GM21381 (cell line): Measurements from ENCODE around the gene CNOT4.
"Not testable (repeated sequence)": the region's sequence is repeated elsewhere in the genome, so short reads cannot be mapped to it uniquely, and the experiment has no call there.

Experiments
- ATAC-seq: cut with Tn5 transposase; IDR thresholded peaks from one replicate; pipeline ENCODE4 v1.9.1; 2021; ENCODE audit warnings: mild to moderate bottlenecking, moderate library complexity; ENCODE audit not compliant: unreplicated experiment

CNOT4 gene

GRCh38 chr7:135366843-135367508, 142.9 kb downstream of the CNOT4 start:
- ATAC-seq = no peak

- no peak for ATAC-seq
Observed at GRCh38 chr7:135365721-135366120, 144.2 kb downstream of the CNOT4 start.

GRCh38 chr7:135364206-135364605, 145.7 kb downstream of the CNOT4 start:
- no peak for ATAC-seq

- ATAC-seq = no peak
Observed at GRCh38 chr7:135362871-135363270, 147.0 kb downstream of the CNOT4 start.

- ATAC-seq = no peak
Observed at GRCh38 chr7:135361788-135362187, 148.1 kb downstream of the CNOT4 start.

- ATAC-seq = no peak
Observed at GRCh38 chr7:135359615-135360014, 150.3 kb downstream of the CNOT4 start.

- no peak for ATAC-seq
Observed at GRCh38 chr7:135355377-135356048, 154.4 kb downstream of the CNOT4 start.

GRCh38 chr7:135353832-135354231, 156.1 kb downstream of the CNOT4 start:
- ATAC-seq = no peak

GRCh38 chr7:135352285-135352684, 157.6 kb downstream of the CNOT4 start:
- no peak for ATAC-seq

- not testable (repeated sequence) for ATAC-seq
Observed at GRCh38 chr7:135351070-135351469, 158.8 kb downstream of the CNOT4 start.

- ATAC-seq = no peak
Observed at GRCh38 chr7:135349746-135350145, 160.2 kb downstream of the CNOT4 start.

GRCh38 chr7:135348493-135348892, 161.4 kb downstream of the CNOT4 start:
- ATAC-seq = no peak

GRCh38 chr7:135343361-135343760, 166.5 kb downstream of the CNOT4 start:
- ATAC-seq = no peak

GRCh38 chr7:135342887-135343286, 167.0 kb downstream of the CNOT4 start:
- no peak for ATAC-seq

GRCh38 chr7:135341049-135341448, 168.9 kb downstream of the CNOT4 start:
- ATAC-seq = no peak

- no peak for ATAC-seq
Observed at GRCh38 chr7:135337977-135338550, 171.8 kb downstream of the CNOT4 start.

GRCh38 chr7:135337506-135337905, 172.4 kb downstream of the CNOT4 start:
- ATAC-seq = no peak

- no peak for ATAC-seq
Observed at GRCh38 chr7:135335628-135336139, 174.2 kb downstream of the CNOT4 start.

GRCh38 chr7:135334830-135335543, 174.9 kb downstream of the CNOT4 start:
- ATAC-seq = no peak

- ATAC-seq = no peak
Observed at GRCh38 chr7:135333946-135334345, 176.0 kb downstream of the CNOT4 start.

GRCh38 chr7:135333200-135333599, 176.7 kb downstream of the CNOT4 start:
- no peak for ATAC-seq
